ENCODE measurements around the gene ROR2. TPM values are rescaled to one million over a fixed set of nuclear protein-coding genes. Genes with fewer than 3 reads are reported as not detected.

The ROR2 gene
- total and polyA plus RNA-seq, 2 of the 8 experiments (the other 6 are each of a cell fraction or from before 2014, with no cell fraction given) = 2.7 to 4.3 TPM

DNA sequence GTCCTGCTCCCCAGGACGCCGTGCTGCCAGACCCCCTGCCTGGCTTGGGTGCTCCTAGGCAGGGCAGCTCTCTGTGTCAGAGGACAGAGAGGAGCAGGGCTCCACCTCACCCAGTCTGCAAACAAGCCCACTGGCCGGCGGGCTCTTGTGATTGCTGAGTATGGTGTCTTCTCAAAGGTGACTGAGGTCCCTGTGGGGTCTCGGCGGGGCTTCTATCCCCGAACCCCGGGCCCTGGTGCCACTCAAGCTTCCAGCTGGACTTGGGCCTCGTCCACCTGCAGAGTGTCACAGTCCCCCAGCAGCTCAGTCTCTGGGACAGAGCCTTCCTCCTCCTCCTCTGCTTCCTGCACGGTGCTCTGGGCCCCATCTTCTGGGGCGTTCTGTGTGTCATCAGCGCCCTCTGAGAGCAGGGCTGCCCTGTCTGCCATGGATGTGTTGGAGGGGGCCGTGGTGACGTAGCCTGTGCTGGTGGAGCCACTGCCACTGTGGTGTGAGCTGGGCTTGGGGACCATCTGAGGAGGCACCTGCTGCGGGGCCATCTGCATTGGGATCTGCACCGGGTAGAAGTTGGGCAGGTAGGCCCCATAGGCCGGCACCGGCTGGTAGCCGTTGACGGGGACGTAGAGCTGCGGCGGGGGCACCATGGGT lies 226.5 kb downstream of the ROR2 start:
- Histone ChIP-seq H2BK5ac (ENCODE audit: low read depth, low read length) (no peak overlapping the region), H3K23me2 (ENCODE audit: low read depth, low read length) (no peaks in the 10 kb centered on the region), H3K23ac (ENCODE audit: insufficient read length) (no peak overlapping the region), H2BK15ac (ENCODE audit: low read length) (no peak overlapping the region), H3K79me1 (ENCODE audit: low read depth, low read length) (no peaks in the 10 kb centered on the region), H3K79me2 (ENCODE audit: control insufficient read depth in 1 of 2, insufficient read depth in 2 of 2, low read length in 2 of 2) (no peaks in the 10 kb centered on the region), H2BK120ac (replicated peaks; ENCODE audit: low read depth, low read length) (no peak overlapping the region), H3K4ac (replicated peaks; ENCODE audit: insufficient read length, low read depth, low read length) (no peak overlapping the region), H3K18ac (ENCODE audit: extremely low read depth, low read length) (no peak overlapping the region), H4K20me1 (replicated peaks in 1 of 2; ENCODE audit: control insufficient read depth in 1 of 2, insufficient read depth in 2 of 2, low read length in 2 of 2) (no peaks in the 10 kb centered on the region), H3K27ac (ENCODE audit: low read depth, low read length) (no peak overlapping the region), H3K4me1 (replicated peaks in 1 of 4; ENCODE audit: control insufficient read depth in 3 of 4, insufficient read depth in 4 of 4, low read length in 3 of 4) (peaks cover 0 to 4% (median 0%) of the 10 kb centered on the region in 4 experiments; a peak in 1 of 7 replicates), H2AFZ (ENCODE audit: low read length) (no peak overlapping the region), H4K8ac (ENCODE audit: extremely low read depth, insufficient read depth, low read length) (no peak overlapping the region; the same call in 1 of the 2 replicates), H3K56ac (replicated peaks; ENCODE audit: insufficient read length, low read depth, low read length) (no peak overlapping the region), H3K9me3 (ENCODE audit: insufficient read depth in 2 of 2, low read depth in 1 of 2, low read length in 1 of 2) (no peaks in the 10 kb centered on the region; a peak in 1 of 4 replicates), H3K14ac (ENCODE audit: insufficient read length) (no peak overlapping the region), H3K9ac (replicated peaks in 1 of 4; ENCODE audit: extremely low read depth in 1 of 4, low read depth in 3 of 4, low read length in 3 of 4) (no peak overlapping the region), H2AK5ac (ENCODE audit: low read depth, low read length) (no peak overlapping the region), H2BK12ac (ENCODE audit: low read depth, low read length) (no peak overlapping the region), H4K5ac (ENCODE audit: insufficient read length, low read depth, low read length) (no peak overlapping the region), H2BK20ac (ENCODE audit: low read length) (no peak overlapping the region), H3K4me2 (ENCODE audit: insufficient read depth in 1 of 2, low read depth in 2 of 2, low read length in 2 of 2) (no peak overlapping the region), H3K36me3 (ENCODE audit: control insufficient read depth in 2 of 4, insufficient read depth in 4 of 4, low read length in 3 of 4) (no peaks in the 10 kb centered on the region; a peak in 1 of 8 replicates), H3K27me3 (replicated peaks in 1 of 4; ENCODE audit: control insufficient read depth in 3 of 4, extremely low read depth in 1 of 4, insufficient read depth in 3 of 4, low read length in 3 of 4) (no peaks in the 10 kb centered on the region), H4K91ac (replicated peaks; ENCODE audit: insufficient read length, low read length) (no peak overlapping the region), H3K4me3 (ENCODE audit: extremely low read depth in 1 of 4, insufficient read depth in 2 of 4, low read depth in 3 of 4, low read length in 4 of 4) (no peak overlapping the region)
- no peak for FAIRE-seq
- POLR2A ChIA-PET (ENCODE audit: partially characterized antibody) = no interaction called here
- DNase-seq (ENCODE audit: low read depth in 1 of 2, low spot score in 2 of 2) = no peak
- CTCF ChIA-PET (ENCODE audit: partially characterized antibody) = interaction anchor here (0.9 to 3.7 kb wide), 10 partner anchors 11 to 808 kb away, joined by 3 to 18 read pairs (median 4); no protein-coding TSS in a partner anchor
- WGBS, 2 experiments (ENCODE audit: extremely low coverage in 1 of 2, insufficient coverage in 1 of 2, insufficient read length in 1 of 2, insufficient replicate concordance in 2 of 2, low coverage in 1 of 2, low lambda C conversion rate in 2 of 2, missing lambda C conversion rate in 1 of 2) = 90% methylated on average over 23 of the region's 23 CpGs; no CpG with 5 or more reads in 1 of the 2 experiments
- TF ChIP-seq NRF1 (IDR thresholded peaks at IDR 0.05; ENCODE audit: low read depth, low read length) = no peak

Measured in H1 (cell line).